ENCODE results near the gene MED9.

Gene MED9

GRCh38 chr17:17479209-17479608 is 2.4 kb downstream of the MED9 start:
- H3K23ac ChIP-seq (ENCODE audit: low read length) = no peak overlapping the region
- no peak overlapping the region for H3K4me3 ChIP-seq (ENCODE audit: low read depth, low read length)
- DNase-seq = no peak
- no peak overlapping the region for H3K27ac ChIP-seq (ENCODE audit: low read depth, low read length)
- H4K8ac ChIP-seq (ENCODE audit: low read depth, low read length) = no peak overlapping the region
- H3K4me2 ChIP-seq (ENCODE audit: low read length) = no peak overlapping the region
- H4K12ac ChIP-seq (ENCODE audit: low read depth, low read length) = no peak overlapping the region
- H3K4ac ChIP-seq (ENCODE audit: low read depth, low read length) = no peak overlapping the region
- peaks cover 2 to 3% of the 10 kb centered on the region in 2 experiments for H3K4me1 ChIP-seq (ENCODE audit: control insufficient read depth in 1 of 2, insufficient read depth in 2 of 2, low read length in 2 of 2)
- H3K9ac ChIP-seq (ENCODE audit: low read length) = no peak overlapping the region
- H3K14ac ChIP-seq (ENCODE audit: low read length) = no peak overlapping the region
- no peak overlapping the region for H2BK120ac ChIP-seq (ENCODE audit: insufficient read depth, low read length, poor library complexity)
- no peak overlapping the region for H3K18ac ChIP-seq (ENCODE audit: low read length)
- H3K79me2 ChIP-seq (ENCODE audit: control insufficient read depth, insufficient read depth, low read length, poor library complexity) = peaks cover 3% of the 10 kb centered on the region
- no peak overlapping the region for H2AFZ ChIP-seq (ENCODE audit: insufficient read depth, low read length, poor library complexity)
- no CpG with 5 or more reads among the region's 3 CpGs for WGBS (ENCODE audit: extremely low coverage, insufficient coverage, insufficient read length)
- peaks cover 2% of the 10 kb centered on the region in 2 experiments for H3K36me3 ChIP-seq (ENCODE audit: control insufficient read depth in 1 of 2, insufficient read depth in 2 of 2, low read length in 2 of 2)
- no peak overlapping the region for H2AK5ac ChIP-seq (ENCODE audit: low read length)
- H4K91ac ChIP-seq (ENCODE audit: low read depth, low read length) = no peak overlapping the region
- no peak overlapping the region for H2BK12ac ChIP-seq (ENCODE audit: low read length)
- H3K79me1 ChIP-seq (ENCODE audit: low read length) = peaks cover 4% of the 10 kb centered on the region
- no peak overlapping the region for H2BK5ac ChIP-seq (ENCODE audit: low read depth, low read length, poor library complexity)
- H3K9me3 ChIP-seq (ENCODE audit: insufficient read depth, low read depth, low read length) = peaks cover 2% of the 10 kb centered on the region
- H3K27me3 ChIP-seq (ENCODE audit: insufficient read depth, low read length) = no peaks in the 10 kb centered on the region

GRCh38 chr17:17480593-17481148 is 3.9 kb downstream of the MED9 start:
- H2BK12ac ChIP-seq (ENCODE audit: low read length) = no peak overlapping the region
- no peak overlapping the region for H3K9ac ChIP-seq (ENCODE audit: low read length)
- DNase-seq = no peak
- H4K8ac ChIP-seq (ENCODE audit: low read depth, low read length) = peak overlapping the region; percentile 43
- no CpG with 5 or more reads among the region's 6 CpGs for WGBS (ENCODE audit: extremely low coverage, insufficient coverage, insufficient read length)
- peaks cover 3 to 8% of the 10 kb centered on the region in 2 experiments for H3K36me3 ChIP-seq (ENCODE audit: control insufficient read depth in 1 of 2, insufficient read depth in 2 of 2, low read length in 2 of 2)
- no peak overlapping the region for H3K14ac ChIP-seq (ENCODE audit: low read length)
- no peaks in the 10 kb centered on the region for H3K27me3 ChIP-seq (ENCODE audit: insufficient read depth, low read length)
- no peak overlapping the region for H3K18ac ChIP-seq (ENCODE audit: low read length)
- peaks cover 3% of the 10 kb centered on the region for H3K79me2 ChIP-seq (ENCODE audit: control insufficient read depth, insufficient read depth, low read length, poor library complexity)
- no peak overlapping the region for H2BK5ac ChIP-seq (ENCODE audit: low read depth, low read length, poor library complexity)
- no peak overlapping the region for H3K4ac ChIP-seq (ENCODE audit: low read depth, low read length)
- peaks cover 2 to 3% of the 10 kb centered on the region in 2 experiments for H3K4me1 ChIP-seq (ENCODE audit: control insufficient read depth in 1 of 2, insufficient read depth in 2 of 2, low read length in 2 of 2)
- H3K9me3 ChIP-seq (ENCODE audit: insufficient read depth, low read depth, low read length) = peaks cover 4% of the 10 kb centered on the region
- H3K79me1 ChIP-seq (ENCODE audit: low read length) = peaks cover 4% of the 10 kb centered on the region
- H3K4me2 ChIP-seq (ENCODE audit: low read length) = no peak overlapping the region
- H3K4me3 ChIP-seq (ENCODE audit: low read depth, low read length) = no peak overlapping the region
- no peak overlapping the region for H2AK5ac ChIP-seq (ENCODE audit: low read length)
- no peak overlapping the region for H2BK120ac ChIP-seq (ENCODE audit: insufficient read depth, low read length, poor library complexity)
- H2AFZ ChIP-seq (ENCODE audit: insufficient read depth, low read length, poor library complexity) = peak overlapping the region; percentile 17
- peak overlapping the region; percentile 27 for H3K23ac ChIP-seq (ENCODE audit: low read length)
- no peak overlapping the region for H4K91ac ChIP-seq (ENCODE audit: low read depth, low read length)
- H3K27ac ChIP-seq (ENCODE audit: low read depth, low read length) = no peak overlapping the region
- no peak overlapping the region for H4K12ac ChIP-seq (ENCODE audit: low read depth, low read length)

DNA sequence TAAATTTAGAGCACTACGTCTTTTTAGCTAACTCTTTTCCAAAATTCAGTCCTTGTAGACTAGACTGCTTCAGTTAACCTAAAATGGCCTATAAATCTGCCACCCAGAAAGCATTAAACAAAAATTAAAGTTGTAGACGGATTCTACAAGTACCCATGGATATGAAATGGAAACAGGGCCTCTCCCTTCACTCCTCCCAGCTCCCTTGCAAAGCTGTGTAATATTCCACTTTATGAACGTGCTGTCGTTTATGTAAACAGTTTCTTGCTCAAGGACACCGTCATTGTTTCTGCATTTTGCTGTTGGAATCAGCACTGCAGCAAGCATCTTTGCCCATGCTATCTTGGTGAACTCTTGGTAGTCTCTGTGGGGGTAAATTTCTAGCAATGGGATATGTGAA is 5.1 kb downstream of the MED9 start:
- H3K9me3 ChIP-seq (ENCODE audit: insufficient read depth, low read depth, low read length) = peaks cover 2% of the 10 kb centered on the region
- no peak overlapping the region for H3K4me3 ChIP-seq (ENCODE audit: low read depth, low read length)
- no peak overlapping the region for H2BK5ac ChIP-seq (ENCODE audit: low read depth, low read length, poor library complexity)
- no peaks in the 10 kb centered on the region for H3K27me3 ChIP-seq (ENCODE audit: insufficient read depth, low read length)
- H3K4me2 ChIP-seq (ENCODE audit: low read length) = no peak overlapping the region
- H4K8ac ChIP-seq (ENCODE audit: low read depth, low read length) = no peak overlapping the region
- H3K36me3 ChIP-seq (ENCODE audit: control insufficient read depth in 1 of 2, insufficient read depth in 2 of 2, low read length in 2 of 2) = peaks cover 6 to 8% of the 10 kb centered on the region in 2 experiments
- H3K4ac ChIP-seq (ENCODE audit: low read depth, low read length) = peak overlapping the region; percentile 6
- no CpG with 5 or more reads among the region's 5 CpGs for WGBS (ENCODE audit: extremely low coverage, insufficient coverage, insufficient read length)
- no peak overlapping the region for H3K23ac ChIP-seq (ENCODE audit: low read length)
- no peak overlapping the region for H2AFZ ChIP-seq (ENCODE audit: insufficient read depth, low read length, poor library complexity)
- no peak overlapping the region for H2BK120ac ChIP-seq (ENCODE audit: insufficient read depth, low read length, poor library complexity)
- no peak overlapping the region for H3K9ac ChIP-seq (ENCODE audit: low read length)
- peaks cover 3% of the 10 kb centered on the region for H3K79me1 ChIP-seq (ENCODE audit: low read length)
- peaks cover 2 to 3% of the 10 kb centered on the region in 2 experiments for H3K4me1 ChIP-seq (ENCODE audit: control insufficient read depth in 1 of 2, insufficient read depth in 2 of 2, low read length in 2 of 2)
- H2AK5ac ChIP-seq (ENCODE audit: low read length) = no peak overlapping the region
- no peak overlapping the region for H4K91ac ChIP-seq (ENCODE audit: low read depth, low read length)
- no peak overlapping the region for H2BK12ac ChIP-seq (ENCODE audit: low read length)
- H3K18ac ChIP-seq (ENCODE audit: low read length) = no peak overlapping the region
- H4K12ac ChIP-seq (ENCODE audit: low read depth, low read length) = no peak overlapping the region
- peaks cover 3% of the 10 kb centered on the region for H3K79me2 ChIP-seq (ENCODE audit: control insufficient read depth, insufficient read depth, low read length, poor library complexity)
- DNase-seq = no peak
- no peak overlapping the region for H3K27ac ChIP-seq (ENCODE audit: low read depth, low read length)
- no peak overlapping the region for H3K14ac ChIP-seq (ENCODE audit: low read length)

DNA sequence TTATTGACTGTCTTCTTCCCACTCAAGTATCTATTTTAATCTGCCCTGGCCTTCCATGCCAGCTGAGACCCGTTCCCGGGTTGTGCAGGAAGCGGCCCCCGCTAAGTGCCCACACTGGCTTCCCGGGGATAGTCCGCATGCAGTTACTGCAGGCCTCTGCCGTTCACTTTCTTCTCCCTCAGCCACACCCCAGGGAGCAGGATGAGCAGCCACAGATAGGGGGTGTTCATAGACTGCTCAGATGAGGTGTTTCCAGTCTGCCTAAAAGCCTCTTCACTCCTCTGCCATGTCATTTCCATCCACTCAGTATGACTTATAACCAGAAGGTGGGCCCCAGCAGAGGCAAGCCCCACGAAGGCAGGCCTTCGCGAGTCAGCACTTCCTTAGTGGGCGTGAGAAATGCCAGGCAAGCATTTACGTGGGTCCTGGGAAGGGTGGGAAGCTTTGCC is 7.7 kb downstream of the MED9 start:
- no peak overlapping the region for H2BK120ac ChIP-seq (ENCODE audit: insufficient read depth, low read length, poor library complexity)
- H4K12ac ChIP-seq (ENCODE audit: low read depth, low read length) = no peak overlapping the region
- H2AFZ ChIP-seq (ENCODE audit: insufficient read depth, low read length, poor library complexity) = no peak overlapping the region
- no peak overlapping the region for H4K91ac ChIP-seq (ENCODE audit: low read depth, low read length)
- H2AK5ac ChIP-seq (ENCODE audit: low read length) = no peak overlapping the region
- H3K18ac ChIP-seq (ENCODE audit: low read length) = peak overlapping the region; percentile 23
- no peak overlapping the region for H3K27ac ChIP-seq (ENCODE audit: low read depth, low read length)
- H4K8ac ChIP-seq (ENCODE audit: low read depth, low read length) = no peak overlapping the region
- H3K4me3 ChIP-seq (ENCODE audit: low read depth, low read length) = no peak overlapping the region
- WGBS (ENCODE audit: extremely low coverage, insufficient coverage, insufficient read length) = no CpG with 5 or more reads among the region's 12 CpGs
- no peak overlapping the region for H2BK12ac ChIP-seq (ENCODE audit: low read length)
- peaks cover 2% of the 10 kb centered on the region for H3K9me3 ChIP-seq (ENCODE audit: insufficient read depth, low read depth, low read length)
- H3K79me2 ChIP-seq (ENCODE audit: control insufficient read depth, insufficient read depth, low read length, poor library complexity) = no peaks in the 10 kb centered on the region
- no peaks in the 10 kb centered on the region for H3K27me3 ChIP-seq (ENCODE audit: insufficient read depth, low read length)
- H3K9ac ChIP-seq (ENCODE audit: low read length) = no peak overlapping the region
- no peak overlapping the region for H3K14ac ChIP-seq (ENCODE audit: low read length)
- no peak overlapping the region for H2BK5ac ChIP-seq (ENCODE audit: low read depth, low read length, poor library complexity)
- no peak overlapping the region for H3K4ac ChIP-seq (ENCODE audit: low read depth, low read length)
- peaks cover 12 to 15% of the 10 kb centered on the region in 2 experiments for H3K36me3 ChIP-seq (ENCODE audit: control insufficient read depth in 1 of 2, insufficient read depth in 2 of 2, low read length in 2 of 2)
- DNase-seq = no peak
- H3K4me2 ChIP-seq (ENCODE audit: low read length) = no peak overlapping the region
- no peaks in the 10 kb centered on the region for H3K79me1 ChIP-seq (ENCODE audit: low read length)
- H3K4me1 ChIP-seq (ENCODE audit: control insufficient read depth in 1 of 2, insufficient read depth in 2 of 2, low read length in 2 of 2) = no peaks in the 10 kb centered on the region
- H3K23ac ChIP-seq (ENCODE audit: low read length) = no peak overlapping the region

Measured in trophoblast cell (in vitro differentiated cells and primary cell).